Amniotic epithelial cell (primary cell): Measurements from ENCODE around the gene SLC24A3.

Experiments used
- DNase-seq: peaks from one replicate; pipeline ENCODE4 v3.0.0-alpha.2; 2010; ENCODE audit warnings: low read depth

Gene SLC24A3

GRCh38 chr20:19302714-19303113 lies 90.3 kb downstream of the SLC24A3 start:
- DNase-seq: no peak

GRCh38 chr20:19304389-19304788 lies 91.9 kb downstream of the SLC24A3 start:
- no peak for DNase-seq

GRCh38 chr20:19304886-19305415 lies 92.5 kb downstream of the SLC24A3 start:
- DNase-seq: no peak

- no peak for DNase-seq
These were observed 95.7 kb downstream of the SLC24A3 start for GRCh38 chr20:19308146-19308545.

- no peak for DNase-seq
These were observed 98.1 kb downstream of the SLC24A3 start for GRCh38 chr20:19310541-19310940.

- no peak for DNase-seq
These were observed 101.1 kb downstream of the SLC24A3 start for GRCh38 chr20:19313342-19314069.

- no peak for DNase-seq
These were observed 102.2 kb downstream of the SLC24A3 start for GRCh38 chr20:19314621-19315020.

- DNase-seq: no peak
These were observed 105.0 kb downstream of the SLC24A3 start for GRCh38 chr20:19317237-19318069.

- DNase-seq: no peak
These were observed 106.2 kb downstream of the SLC24A3 start for GRCh38 chr20:19318610-19319009.

- DNase-seq: no peak
These were observed 107.6 kb downstream of the SLC24A3 start for GRCh38 chr20:19320005-19320404.

- DNase-seq: no peak
These were observed 108.7 kb downstream of the SLC24A3 start for GRCh38 chr20:19321176-19321575.

GRCh38 chr20:19322061-19322985 lies 109.9 kb downstream of the SLC24A3 start:
- DNase-seq: no peak

GRCh38 chr20:19327401-19327800 lies 115.0 kb downstream of the SLC24A3 start:
- DNase-seq: no peak

- DNase-seq: no peak
These were observed 116.2 kb downstream of the SLC24A3 start for GRCh38 chr20:19328676-19329075.

GRCh38 chr20:19330038-19330437 lies 117.6 kb downstream of the SLC24A3 start:
- DNase-seq: no peak

GRCh38 chr20:19330731-19331130 lies 118.3 kb downstream of the SLC24A3 start:
- no peak for DNase-seq

GRCh38 chr20:19333563-19333962 lies 121.1 kb downstream of the SLC24A3 start:
- no peak for DNase-seq

GRCh38 chr20:19335341-19335740 lies 122.9 kb downstream of the SLC24A3 start:
- DNase-seq: no peak

GRCh38 chr20:19335916-19336315 lies 123.5 kb downstream of the SLC24A3 start:
- no peak for DNase-seq

GRCh38 chr20:19336631-19337030 lies 124.2 kb downstream of the SLC24A3 start:
- no peak for DNase-seq

- no peak for DNase-seq
These were observed 125.9 kb downstream of the SLC24A3 start for GRCh38 chr20:19338380-19338779.

GRCh38 chr20:19338960-19339359 lies 126.5 kb downstream of the SLC24A3 start:
- DNase-seq: no peak
